Stimulated activated CD4-positive, alpha-beta T cell treated with anti-CD3 and anti-CD28 coated beads, Interleukin-2, amount 100 ng/mL, for 4 hours (primary cell): ENCODE measurements around the gene ARF1.

Experiments
- DNase-seq: peaks from one replicate; pipeline ENCODE4 v3.0.0-alpha.2; 2020; ENCODE audit warnings: low read depth

ARF1 gene

DNA sequence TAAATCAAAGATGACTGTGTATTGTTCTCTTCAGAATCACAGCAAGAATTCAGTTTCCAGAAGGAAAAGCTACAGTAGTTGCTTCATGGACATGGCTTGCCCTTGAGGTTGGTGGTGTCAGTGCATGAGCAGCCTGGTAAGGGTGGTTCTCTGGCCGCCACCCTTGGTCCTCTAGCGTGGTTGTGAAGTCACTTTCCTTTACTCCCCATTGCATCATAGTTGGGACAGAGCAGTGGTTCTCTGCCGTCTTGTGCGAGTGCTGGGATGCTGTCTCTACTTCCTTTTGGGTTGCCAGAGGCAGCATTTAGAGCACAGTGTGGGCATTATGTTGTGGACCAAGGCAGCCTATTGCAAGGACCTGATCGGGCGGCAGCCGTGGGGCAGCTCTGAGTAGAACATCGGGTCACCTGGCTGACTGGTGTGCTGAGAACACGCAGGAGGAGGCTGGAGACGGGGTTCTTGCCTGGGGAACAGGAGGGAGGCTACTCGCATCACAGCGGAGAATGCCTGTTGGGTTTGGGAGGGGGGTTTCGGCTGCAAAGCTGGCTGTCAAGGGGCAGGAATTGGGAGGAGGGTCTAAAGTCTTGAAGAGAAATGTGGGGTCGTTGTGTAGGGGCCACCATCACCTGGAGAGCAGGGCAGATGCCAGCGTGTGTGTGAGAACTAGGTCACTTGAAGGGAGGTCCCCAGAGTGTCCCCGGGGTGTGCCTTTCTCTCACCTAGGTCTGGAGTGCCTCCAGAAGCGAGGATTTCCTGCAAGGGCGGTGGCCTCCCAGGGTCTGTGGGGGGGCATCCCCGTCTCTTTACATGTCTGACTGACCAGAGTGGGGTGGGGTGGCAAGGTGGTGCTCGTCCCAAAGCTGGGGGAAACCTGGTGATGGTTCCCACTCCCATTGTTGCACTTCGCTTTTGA, 6.3 kb downstream of the ARF1 start:
- no peak for DNase-seq

GRCh38 chr1:228089519-228090380, 7.2 kb downstream of the ARF1 start:
- no peak for DNase-seq

DNA sequence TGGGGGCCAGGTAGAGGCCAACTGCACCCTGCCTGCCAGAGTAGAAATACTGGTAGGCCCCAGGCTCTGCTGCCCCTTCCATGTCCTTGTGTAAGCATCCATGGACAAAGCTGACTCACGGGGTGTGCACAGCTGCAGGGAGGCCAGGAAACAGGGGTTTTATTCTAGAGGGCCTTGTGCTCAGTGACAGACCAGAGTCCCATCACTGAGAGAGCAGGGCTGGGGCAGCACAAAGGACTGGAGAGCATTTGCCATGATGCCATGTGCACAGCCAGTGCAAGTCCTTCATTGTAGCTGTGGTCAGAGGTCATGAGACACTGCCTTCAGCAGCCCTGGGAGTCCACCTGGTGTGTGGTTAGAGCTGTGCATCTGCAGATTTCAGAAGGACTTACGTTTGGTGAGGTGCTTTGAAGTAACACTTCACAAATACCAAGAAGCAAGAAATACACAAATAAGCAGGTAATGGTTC, 8.1 kb downstream of the ARF1 start:
- no peak for DNase-seq

DNA sequence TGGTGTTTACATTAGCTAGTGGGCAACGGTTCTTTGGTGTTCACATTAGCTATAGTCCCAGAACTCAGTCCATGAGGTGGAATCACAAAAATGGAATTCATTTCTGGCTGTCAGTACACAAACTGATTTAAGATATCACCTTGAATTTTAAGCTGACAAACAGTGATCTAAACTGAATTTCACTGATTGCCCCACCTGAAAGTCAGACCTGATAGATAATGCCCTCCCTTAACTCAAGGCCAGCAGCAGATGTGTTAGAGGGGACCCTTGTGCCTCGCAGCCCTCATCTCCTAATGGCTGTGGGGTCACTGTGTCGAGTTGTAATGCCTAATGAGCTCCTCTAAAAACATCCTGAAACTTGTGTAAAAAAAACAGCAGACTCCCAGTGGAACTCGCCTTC, 8.6 kb downstream of the ARF1 start:
- no peak for DNase-seq

- no peak for DNase-seq
Observed at GRCh38 chr1:228092342-228093049, 10.0 kb downstream of the ARF1 start.

GRCh38 chr1:228093050-228093906, 10.8 kb downstream of the ARF1 start:
- no peak for DNase-seq

DNA sequence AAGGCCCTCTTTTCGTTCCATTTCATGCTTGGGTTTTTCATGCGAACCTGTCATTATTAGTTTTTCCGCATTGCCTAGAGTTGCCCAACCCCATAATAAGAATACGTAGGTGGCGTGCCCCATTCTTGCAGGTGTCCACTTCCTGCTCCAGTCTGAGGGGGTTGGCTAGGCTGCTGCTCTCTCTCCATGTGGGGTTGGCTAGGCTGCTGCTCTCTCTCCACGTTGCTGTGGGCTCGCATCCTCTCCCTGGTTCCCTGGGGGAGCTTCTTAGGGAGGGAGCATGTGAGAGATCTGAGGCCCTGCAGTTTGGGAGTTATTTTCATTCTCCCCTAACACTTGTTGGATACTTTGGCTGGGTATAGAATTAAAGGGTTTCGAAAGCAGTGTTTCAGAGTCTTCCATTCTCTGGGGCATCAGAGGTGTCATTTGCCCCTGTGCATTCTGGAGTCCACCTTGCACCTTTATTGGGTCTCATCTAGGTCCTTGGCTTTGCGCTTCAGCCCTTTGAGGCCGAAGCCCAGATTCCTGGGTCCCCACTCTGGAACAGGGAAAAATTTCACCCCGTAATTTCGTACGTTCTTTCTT, 12.0 kb downstream of the ARF1 start:
- DNase-seq = no peak

DNA sequence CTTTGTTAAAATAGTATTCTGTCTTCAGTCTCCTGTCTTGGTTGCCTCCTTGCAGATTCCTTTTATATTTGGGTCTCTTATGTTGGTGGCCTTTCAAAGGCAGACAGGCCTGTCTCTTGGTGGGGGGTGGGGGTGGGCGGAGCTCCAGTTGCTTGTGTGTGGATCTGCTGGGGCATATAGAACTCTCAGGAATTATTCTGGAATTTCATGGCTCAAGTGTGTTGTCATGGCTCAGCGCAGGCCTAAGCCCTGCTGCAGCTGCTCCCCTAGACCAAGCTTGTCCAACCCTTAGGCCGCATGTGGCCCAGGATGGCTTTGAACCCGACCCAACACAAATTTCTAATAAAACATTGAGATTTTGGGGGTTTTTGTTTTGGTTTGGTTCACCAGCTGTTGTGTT, 12.7 kb downstream of the ARF1 start:
- no peak for DNase-seq

DNA sequence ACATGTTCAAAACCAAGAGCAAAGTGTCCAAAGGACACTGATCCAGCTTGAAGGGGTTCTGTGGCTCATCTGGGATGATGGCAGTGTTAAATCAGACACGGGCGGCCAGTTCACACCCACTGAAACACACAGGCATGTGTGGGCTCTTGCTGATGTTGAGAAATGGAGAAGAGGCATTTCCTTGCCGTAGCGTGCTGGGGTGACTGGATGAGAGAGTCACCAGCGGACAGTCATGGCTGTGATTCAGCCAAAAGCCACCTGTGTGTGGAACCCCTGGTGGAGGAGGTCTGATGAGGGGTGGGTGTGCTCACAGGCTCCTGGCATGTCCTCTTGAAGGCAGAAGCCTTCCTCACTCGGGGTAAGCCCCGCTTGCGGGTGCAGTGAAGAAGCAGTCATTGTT, 13.4 kb downstream of the ARF1 start:
- DNase-seq = no peak

- DNase-seq = no peak
Observed at GRCh38 chr1:228096416-228097332, 14.2 kb downstream of the ARF1 start.

DNA sequence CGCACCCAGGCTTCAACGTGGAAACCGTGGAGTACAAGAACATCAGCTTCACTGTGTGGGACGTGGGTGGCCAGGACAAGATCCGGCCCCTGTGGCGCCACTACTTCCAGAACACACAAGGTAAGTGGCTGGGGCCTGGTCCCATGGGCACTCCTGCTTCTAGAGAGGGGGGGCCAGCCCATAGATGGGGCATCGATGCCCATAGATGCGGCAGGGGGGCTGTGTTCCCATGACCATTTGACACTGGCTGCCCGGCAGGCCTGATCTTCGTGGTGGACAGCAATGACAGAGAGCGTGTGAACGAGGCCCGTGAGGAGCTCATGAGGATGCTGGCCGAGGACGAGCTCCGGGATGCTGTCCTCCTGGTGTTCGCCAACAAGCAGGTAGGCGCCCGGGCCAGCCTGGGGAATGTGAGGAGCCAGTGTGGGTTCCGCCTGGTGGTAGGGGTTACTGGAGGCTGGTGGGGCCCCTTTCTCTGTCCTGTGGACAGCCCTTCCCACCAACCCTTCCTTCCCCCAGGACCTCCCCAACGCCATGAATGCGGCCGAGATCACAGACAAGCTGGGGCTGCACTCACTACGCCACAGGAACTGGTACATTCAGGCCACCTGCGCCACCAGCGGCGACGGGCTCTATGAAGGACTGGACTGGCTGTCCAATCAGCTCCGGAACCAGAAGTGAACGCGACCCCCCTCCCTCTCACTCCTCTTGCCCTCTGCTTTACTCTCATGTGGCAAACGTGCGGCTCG, 15.0 kb downstream of the ARF1 start:
- DNase-seq = no peak

DNA sequence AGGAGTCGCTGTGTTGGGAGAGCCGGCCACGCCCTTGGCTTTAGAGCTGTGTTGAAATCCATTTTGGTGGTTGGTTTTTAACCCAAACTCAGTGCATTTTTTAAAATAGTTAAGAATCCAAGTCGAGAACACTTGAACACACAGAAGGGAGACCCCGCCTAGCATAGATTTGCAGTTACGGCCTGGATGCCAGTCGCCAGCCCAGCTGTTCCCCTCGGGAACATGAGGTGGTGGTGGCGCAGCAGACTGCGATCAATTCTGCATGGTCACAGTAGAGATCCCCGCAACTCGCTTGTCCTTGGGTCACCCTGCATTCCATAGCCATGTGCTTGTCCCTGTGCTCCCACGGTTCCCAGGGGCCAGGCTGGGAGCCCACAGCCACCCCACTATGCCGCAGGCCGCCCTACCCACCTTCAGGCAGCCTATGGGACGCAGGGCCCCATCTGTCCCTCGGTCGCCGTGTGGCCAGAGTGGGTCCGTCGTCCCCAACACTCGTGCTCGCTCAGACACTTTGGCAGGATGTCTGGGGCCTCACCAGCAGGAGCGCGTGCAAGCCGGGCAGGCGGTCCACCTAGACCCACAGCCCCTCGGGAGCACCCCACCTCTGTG, 15.9 kb downstream of the ARF1 start:
- DNase-seq = no peak

DNA sequence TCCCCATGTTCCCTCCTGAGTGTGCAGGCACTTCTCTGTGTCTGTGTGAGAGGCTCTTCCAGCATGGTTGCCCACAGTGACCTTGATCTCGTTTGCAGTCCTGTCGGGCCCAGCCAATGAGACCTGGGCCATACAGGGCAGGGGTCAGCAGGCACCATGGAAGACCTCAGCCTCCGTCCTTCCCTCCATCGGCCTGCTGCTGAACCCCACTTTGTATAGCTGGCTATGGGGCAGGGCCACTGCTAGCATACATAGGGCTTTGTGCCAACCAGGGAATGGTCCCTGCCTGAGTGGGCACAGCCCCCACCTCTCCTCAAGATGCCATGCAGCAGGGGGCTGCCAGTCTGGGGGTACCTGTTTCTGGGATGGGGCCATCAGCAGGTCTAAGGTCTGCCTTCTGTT, 16.8 kb downstream of the ARF1 start:
- DNase-seq = no peak

DNA sequence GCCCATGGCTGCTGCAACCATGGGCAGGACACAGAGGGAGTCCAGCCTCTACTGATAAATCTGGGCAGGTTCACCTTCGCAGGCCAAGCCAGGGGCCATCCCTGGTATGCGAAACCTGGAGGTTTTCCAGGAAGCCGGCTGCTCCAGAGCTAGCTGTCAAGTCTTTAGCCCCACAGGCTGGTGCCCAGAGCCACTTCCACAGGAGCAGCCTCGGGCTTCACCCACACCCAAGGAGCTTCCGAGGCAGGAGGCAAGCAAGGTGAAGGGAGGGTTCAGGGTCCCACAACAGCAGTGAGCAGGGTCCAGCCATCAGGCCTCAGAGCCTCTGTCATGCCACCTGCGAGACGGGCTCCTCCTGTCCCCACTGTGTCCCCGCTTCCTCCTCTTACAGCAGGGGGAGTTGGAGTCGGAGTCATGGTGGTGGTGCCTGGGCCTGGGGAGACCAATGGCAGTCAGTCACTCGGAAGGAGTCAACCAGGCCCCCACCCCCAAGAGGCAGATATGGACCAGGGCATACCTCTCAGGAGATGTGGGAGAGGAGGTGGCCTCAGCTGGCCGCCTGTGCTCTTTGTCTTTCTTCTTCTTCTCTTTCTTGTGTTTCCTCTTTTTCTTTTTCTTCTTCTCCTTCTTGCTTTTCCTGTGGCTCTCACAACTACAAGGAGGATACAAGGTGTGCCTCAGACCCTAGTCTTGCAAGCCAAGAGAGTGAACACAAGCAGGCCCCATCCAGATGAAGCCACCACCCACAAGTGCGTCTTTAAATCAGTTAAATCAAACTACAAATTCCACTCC, 18.5 kb downstream of the ARF1 start:
- no peak for DNase-seq

DNA sequence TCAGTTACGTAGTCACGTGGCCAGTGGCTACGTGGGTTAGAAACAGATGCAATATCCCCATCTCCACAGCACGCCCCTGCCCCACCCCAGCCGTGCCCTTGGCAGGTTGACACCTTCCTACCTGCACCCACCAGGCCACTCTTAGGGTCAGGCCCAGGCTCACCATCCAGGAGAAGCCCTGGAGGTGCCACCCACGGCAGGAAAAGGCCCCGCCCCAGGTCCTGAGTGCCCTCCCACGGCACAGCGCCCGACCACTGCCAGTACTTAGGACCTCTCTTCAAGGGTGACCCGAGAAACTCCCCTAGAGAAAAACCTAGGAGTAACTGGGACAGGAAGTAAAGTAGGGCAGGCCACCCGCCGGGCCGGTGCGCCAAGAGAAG, 19.1 kb downstream of the ARF1 start:
- no peak for DNase-seq

DNA sequence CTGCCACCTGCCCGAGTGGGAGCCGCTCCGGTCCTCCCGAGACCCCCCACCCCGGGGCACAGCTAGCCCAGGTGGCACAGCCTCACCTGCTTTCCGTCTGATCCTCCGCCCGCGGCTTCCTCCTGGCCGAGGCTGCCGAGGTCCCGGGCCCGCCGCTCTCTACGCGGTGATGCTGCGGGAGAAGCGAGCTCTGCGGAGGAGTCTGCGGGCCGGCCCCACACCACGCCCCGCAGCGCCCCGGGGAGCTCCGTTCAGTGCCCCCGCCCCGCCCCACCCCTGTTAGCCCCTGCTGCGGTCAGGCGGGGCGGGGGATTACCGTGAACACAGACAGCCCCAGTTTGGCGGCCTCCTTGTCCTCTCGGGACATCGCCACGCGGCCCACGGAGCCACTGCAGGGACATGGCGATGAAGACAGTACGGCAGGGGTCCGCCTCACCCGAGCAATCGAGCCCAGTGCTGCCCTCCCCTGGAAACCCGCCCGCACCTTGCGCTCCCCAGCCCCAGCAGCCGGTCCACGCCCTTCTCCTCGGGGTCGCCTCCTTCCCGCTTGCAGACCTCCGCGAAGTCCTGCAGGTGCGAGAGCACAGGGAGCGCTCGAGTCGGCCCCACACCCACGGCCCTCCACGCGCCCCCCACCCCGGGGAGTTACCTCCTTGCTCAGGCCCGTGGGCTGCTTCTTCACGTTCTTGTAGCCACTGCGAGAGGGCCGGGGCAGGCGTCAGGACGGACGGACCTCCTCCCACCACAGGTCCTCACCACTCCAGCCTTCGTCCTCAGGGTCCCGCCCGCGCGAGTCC, 19.7 kb downstream of the ARF1 start:
- peak; percentile 38 for DNase-seq
